Adrenal gland (tissue), 5 donors: ENCODE measurements around the gene LRRC63.

Experiments
- CTCF ChIP-seq, 6 experiments: fragments of 450-650 bp in 4 of 6; fragments of 200-600 bp in 2 of 6; sonication (generic) in 1 of 6; IDR thresholded peaks; 1 replicate in 5 of 6; 2 replicates in 1 of 6; pipeline versions ENCODE4 v1.5.1 to v1.8.0; 2016 to 2021; ENCODE audit warnings: antibody characterized with exemption in 6 of 6, mild to moderate bottlenecking in 2 of 6, moderate library complexity in 1 of 6
- POLR2A ChIP-seq, 2 donors: fragments of 450-650 bp; IDR thresholded peaks; one replicate each; pipeline ENCODE4 v1.6.1; 2017; ENCODE audit warnings: antibody characterized with exemption in 2 of 2, mild to moderate bottlenecking in 2 of 2, moderate library complexity in 1 of 2
- donor health status: DM: no; HTN: no; CAD: no.

DNA sequence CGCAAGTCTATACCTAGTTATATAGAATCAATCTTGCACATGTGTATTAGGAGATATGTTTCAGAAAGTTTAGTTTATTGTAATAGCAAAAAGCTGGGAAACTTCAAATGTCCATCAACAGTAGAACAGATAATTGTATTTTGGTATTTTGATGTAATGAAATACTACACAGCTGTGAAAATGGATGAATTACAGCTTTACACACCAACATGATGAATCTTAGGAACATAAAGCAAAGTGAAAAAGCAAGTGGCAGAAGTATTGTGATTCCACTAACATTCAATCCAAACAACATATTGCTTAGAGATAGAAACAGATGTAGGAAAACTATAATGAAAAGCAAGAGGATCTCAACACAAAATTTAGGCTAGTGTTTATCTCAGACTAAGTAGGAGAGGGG, 102.9 kb downstream of the LRRC63 start:
- TF ChIP-seq CTCF (IDR thresholded peaks at IDR 0.05) (no peak), POLR2A (IDR thresholded peaks at IDR 0.05) (no peak)
